ENCODE results near the gene NFYC.
A peak's percentile ranks its signal among the peaks of the same experiment; 100 is the strongest.
"Not testable (repeated sequence)": the region's sequence is repeated elsewhere in the genome, so short reads cannot be mapped to it uniquely, and the experiment has no call there.

NFYC gene

DNA sequence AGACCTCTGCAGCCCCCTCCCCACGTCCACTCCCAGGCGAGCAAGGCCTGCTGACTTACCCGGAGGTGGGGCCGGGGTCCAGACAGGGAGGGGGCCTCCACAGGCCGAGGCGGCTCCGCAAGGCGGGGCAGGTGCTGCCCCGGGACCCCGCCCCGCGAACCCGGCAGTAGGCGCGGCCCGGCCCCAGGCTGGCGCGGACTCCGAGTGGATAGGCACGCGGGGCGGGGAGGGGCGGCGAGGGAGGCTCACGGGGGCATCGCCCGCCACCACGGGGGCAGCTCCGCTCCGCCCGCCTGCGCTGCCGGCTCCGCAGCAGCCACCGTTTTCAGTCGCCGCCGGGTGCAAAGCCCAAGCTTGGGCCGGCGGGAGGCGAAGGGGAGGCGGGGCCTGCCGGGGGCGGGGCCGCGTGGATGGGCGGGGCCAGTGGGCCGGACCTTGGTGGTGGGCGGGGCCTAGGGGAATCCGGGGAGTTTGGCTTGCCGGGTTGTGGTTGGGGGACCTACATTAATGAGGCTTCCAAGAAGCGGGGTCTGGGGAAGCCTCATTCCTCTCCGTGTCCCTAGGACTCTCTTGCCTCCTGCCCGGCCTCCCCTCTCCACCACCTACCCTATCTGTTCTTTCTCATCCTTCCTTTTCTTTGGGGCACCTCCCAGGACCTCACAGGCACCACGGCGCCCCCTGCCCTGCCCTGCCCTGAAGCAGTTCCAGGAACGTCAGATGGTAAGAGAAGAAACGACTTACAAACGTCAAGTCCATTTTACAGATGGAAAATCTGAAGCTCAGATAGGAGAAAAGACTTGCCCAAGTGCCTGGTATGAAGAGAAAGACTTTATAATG lies 26.0 kb upstream of the NFYC start, which contains the start of gene RIMS3:
Gene RIMS3 (minus strand): TSS at position 348 of the 837 bp plus-strand sequence. CDS start 23,757 bp downstream, outside the sequence.
- peak; percentile 34 to 63 for DNase-seq

- DNase-seq = peak; percentile 50 to 87
These were observed 22.6 kb upstream of the NFYC start for GRCh38 chr1:40668769-40669525.

- DNase-seq = no peak
These were observed 18.1 kb upstream of the NFYC start for GRCh38 chr1:40673452-40673851.

DNA sequence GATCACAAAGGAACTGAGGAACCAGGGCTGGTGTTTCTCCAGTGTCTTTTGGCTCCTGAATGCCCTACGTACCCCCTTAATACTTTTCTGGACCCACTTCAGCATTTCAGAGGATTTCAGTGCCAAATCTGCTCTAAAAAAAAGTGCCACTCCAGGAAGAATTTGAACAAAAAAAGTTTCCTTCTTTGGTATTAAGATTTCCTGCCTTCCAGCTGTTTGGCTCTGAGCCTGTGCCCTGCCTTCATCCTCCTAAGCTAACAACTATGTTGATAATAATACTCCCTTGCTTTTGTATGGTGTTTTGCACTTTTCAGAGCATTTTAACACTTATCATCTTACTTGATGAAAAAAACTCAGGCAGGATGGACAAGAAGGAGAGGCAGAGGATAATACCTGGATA lies 15.0 kb upstream of the NFYC start:
- DNase-seq = no peak

DNA sequence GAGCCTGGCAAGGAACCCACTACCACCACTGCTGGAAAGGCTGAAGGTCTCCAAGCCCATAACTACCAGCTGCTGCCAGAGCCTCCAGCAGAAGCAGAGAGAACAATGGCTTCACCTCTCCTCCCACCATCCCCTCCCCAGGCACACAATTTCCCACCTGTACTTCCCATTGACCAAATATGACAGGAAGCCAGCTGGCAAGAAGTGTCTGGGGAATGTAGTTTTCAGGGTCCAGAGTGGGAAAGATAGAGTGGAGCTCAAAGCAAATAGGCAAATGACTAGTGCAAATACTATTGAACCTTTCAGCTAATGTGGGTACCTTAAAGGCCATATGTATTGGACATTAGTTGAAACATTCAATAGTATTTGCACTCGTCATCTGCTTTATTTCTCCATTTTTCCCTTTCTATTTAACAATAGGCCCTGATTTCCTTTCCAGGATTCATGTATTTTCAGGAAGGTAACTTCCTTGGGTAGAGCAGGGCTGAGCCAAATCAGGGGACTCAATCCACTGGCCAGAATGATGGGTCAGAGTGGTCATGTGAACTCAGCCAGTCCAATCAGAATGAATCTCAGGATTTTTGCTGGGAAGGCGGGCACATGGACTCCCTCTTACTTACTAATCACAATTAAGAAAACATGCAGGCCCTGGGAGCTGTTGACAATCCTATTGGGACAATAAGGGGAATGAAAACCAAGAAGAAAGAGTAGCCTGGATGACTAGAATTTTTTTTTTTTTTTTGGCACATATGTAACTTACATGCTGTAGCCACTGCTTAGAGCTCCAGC lies 12.1 kb upstream of the NFYC start:
- DNase-seq = no peak

- DNase-seq = no peak
These were observed 6.8 kb upstream of the NFYC start for GRCh38 chr1:40684669-40685068.

DNA sequence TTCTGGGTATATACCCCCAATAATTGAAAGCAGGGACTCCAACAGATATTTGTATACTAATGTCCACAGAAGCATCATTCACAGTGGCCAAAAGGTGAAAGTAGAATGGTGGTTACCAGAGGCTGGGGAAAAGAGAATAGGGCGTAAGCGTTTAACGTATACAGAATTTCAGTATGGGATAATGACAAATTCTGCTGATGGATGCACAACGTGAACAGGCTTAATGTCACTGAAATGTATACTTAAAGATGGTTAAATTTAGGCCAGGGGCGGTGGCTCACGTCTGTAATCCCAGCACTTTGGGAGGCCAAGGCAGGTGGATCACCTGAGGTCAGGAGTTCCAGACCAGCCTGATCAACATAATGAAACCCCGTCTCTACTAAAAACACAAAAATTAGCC lies 4.4 kb upstream of the NFYC start:
- DNase-seq = no peak

DNA sequence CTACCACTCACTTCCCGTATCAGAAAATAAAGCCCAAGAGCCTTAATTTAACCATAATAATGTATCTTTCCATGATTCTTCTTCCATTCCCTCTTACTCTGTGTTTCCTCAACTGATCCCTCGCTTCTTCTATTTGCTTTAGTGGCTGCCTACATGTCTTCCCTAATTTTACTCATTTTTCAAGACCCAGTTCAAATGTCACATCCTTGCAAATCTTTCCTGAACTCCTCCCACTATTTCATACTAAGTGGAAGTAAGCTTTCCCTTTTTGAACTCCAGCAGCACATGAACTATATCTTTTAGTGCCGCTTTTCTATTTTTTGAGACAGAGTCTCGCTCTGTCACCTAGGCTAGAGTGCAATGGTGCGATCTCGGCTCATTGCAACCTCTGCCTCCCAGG lies 3.8 kb upstream of the NFYC start:
- DNase-seq = no peak

DNA sequence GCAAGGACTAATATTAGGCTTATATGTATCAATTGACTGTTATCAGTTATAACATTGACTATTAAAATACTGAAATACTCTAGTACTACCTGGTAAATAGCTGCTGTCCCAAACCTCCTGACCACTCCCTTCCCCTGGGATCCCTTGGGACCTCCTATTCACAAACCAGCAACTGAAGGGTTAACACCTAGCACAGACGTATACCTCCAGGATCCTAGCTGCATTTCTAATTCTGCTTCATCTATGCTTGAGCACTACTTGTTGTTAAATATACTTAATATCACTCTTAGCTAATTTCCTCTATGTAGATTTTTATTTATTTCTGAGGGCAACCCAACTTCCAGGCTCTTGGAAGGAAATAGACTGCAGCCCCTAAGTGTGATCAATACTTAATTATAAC lies 1.8 kb upstream of the NFYC start:
- DNase-seq = no peak

GRCh38 chr1:40690771-40691537 lies 550 bp upstream of the NFYC start:
- DNase-seq = no peak

GRCh38 chr1:40692429-40692895 lies 958 bp downstream of the NFYC start:
- peak; percentile 47 to 59 for DNase-seq

- DNase-seq = no peak
These were observed 1.9 kb downstream of the NFYC start for GRCh38 chr1:40693425-40693824.

DNA sequence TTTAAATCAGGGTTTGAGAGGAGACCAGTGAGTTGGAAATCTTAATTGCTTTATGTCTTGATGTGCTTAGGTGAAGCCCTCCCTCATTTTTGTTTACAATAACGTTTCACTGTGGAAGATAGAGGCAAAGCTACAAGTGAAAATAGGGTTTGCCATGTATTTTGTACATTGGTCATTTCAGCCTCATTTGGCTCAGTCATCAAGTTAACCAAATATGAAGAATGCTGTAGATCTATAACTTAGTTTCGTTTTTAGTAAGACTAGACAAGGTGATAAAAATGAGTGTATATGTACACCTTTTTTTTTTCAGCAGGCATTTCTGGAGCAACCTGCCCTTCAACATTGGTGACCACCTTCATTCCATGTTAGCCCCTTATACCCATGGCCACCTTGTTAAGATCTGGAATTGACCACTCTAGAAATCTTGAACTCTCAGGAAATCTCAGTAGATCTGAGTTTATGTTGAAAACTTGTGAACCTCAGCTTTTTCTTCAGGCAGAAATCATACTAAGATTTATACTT lies 2.9 kb downstream of the NFYC start:
- no peak for DNase-seq

- DNase-seq = no peak
These were observed 4.8 kb downstream of the NFYC start for GRCh38 chr1:40696294-40696693.

- no peak for DNase-seq
These were observed 5.9 kb downstream of the NFYC start for GRCh38 chr1:40697436-40697835.

- DNase-seq = no peak
These were observed 8.3 kb downstream of the NFYC start for GRCh38 chr1:40699787-40700186.

- DNase-seq = peak in 1 of 2 experiments; percentile 34
These were observed 10.2 kb downstream of the NFYC start for GRCh38 chr1:40701684-40702083.

DNA sequence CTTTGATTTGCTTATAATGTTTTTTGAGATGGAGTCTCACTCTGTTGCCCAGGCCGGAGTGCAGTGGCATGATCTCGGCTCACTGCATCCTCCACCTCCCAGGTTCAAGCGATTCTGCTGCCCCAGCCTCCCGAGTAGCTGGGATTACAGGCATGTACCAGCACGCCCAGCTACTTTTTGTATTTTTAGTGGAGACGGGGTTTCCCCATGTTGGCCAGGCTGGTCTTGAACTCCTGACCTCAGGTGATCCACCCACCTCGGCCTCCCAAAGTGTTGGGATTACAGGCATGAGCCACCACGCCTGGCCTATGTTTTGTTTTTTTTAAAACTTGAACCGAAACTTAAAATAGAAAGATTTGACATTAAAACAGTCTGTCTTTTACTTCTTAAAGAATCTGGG lies 11.3 kb downstream of the NFYC start:
- not testable (repeated sequence) for DNase-seq

DNA sequence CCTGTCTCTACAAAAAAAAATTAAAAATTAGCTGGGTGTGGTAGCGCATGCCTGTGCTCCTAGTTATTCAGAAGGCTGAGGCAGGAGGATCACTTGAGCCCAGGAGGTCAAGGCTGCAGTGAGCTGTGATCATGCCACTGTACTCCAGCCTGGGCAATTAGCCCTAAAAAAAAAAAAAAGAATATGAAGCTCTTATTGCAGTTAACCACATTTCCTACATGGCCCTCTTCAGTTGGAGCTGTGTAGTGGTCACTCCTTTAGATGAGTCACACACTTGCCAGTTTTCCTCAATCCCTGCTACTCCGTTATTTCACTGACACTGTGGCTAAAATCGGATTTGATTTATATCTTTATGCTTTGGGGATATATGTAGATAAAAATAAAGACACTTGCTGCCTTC lies 11.8 kb downstream of the NFYC start:
- no peak for DNase-seq

DNA sequence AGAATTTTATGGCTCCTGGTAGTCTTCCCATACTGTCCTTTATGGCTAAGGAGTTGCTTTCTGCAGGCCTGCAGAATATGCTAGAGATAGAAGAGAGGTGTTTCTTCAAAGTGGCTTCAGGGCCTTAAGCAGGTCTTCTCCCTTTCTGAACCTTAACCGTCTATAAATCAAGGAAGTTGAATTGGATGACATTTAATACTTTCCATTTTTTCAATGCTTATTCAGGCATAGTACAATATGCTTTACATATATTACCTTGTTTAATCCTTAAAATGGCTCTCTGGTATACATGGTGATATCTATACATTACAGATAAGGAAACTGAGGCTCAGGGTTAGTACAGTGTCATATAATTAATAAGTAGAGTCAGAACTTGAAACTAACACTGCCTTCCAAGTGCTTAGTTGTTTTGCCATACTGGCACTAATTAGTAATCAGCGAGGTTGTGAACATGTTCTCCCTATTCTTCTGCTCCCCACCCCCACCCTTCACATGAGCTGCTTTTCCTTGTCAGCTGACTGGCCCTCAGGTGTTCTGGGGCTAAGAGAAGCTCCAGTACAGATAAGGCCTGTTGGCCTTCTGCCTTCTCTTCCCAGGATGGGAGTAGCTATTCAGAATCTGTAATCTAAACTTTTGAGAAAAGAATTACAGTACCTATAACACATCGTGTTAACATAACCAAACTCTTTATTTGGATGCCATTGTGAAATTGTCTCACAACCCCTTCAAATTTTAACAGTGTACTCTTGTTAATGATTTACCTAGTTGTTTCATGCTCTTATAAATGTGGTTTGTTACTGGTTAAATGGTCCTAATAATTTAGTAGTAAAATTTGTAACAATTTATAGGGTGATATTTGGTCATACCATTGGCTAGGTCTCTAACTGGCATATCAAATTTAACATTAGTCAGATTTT lies 13.6 kb downstream of the NFYC start:
- no peak for DNase-seq

- DNase-seq = no peak
These were observed 15.1 kb downstream of the NFYC start for GRCh38 chr1:40706626-40707025.
